GM12878 (cell line): Measurements from ENCODE around the gene UPF1. TPM values are rescaled to one million over a fixed set of nuclear protein-coding genes. Genes with fewer than 3 reads are reported as not detected.

Experiments
- ATAC-seq: fragments of 200-7000 bp; cut with Tn5 transposase; 3 replicates; pipeline ENCODE4 v1.9.1; 2020; ENCODE audit warnings: mild to moderate bottlenecking, moderate library complexity
- BruUV-seq: library from RNA; stranded (reverse); fragments of 400-500 nt; replicated peaks from 2 replicates; lab custom pipeline; 2021; lab: Mats Ljungman, UMichigan
- CTCF ChIA-PET: fragments of 300-600 bp; sonication (Branson Sonifier 250); formaldehyde crosslinking; extraction: SDS; loops from one replicate; lab custom pipeline; 2021; ENCODE audit warnings: inconsistent platforms; lab: Yijun Ruan, JAX
- POLR2A ChIA-PET: fragments of 350-600 bp; formaldehyde crosslinking; extraction: SDS; loops from one replicate; lab custom pipeline; 2021; ENCODE audit warnings: inconsistent platforms; lab: Charles Lee
- RAD21 ChIA-PET: fragments of 300-600 bp; sonication (Branson Sonifier 250); formaldehyde crosslinking; loops from one replicate; lab custom pipeline; 2023; ENCODE audit warnings: antibody characterized with exemption; ENCODE audit not compliant: unreplicated experiment; lab: Charles Lee
- SMC1A ChIA-PET: fragments of 300-600 bp; sonication (Branson Sonifier 250); formaldehyde crosslinking; loops from one replicate; lab custom pipeline; 2023; ENCODE audit not compliant: unreplicated experiment, uncharacterized antibody; lab: Charles Lee
- DNase-seq: peaks from one replicate; pipeline ENCODE4 v3.0.0-alpha.2; 2011; ENCODE audit warnings: low read depth, low spot score
- FAIRE-seq: peaks from 3 replicates; lab custom pipeline; 2011; peaks lifted over from hg19 to GRCh38; lab: Jason Lieb, UNC
- H2AFZ ChIP-seq: 2 replicates; pipeline ENCODE4 v1.6.0; 2011; ENCODE audit warnings: low read depth, low read length, control low read depth; ENCODE audit not compliant: control insufficient read depth
- H3K27ac ChIP-seq: 2 replicates; pipeline ENCODE4 v1.5.1; 2011; ENCODE audit warnings: control low read depth; ENCODE audit not compliant: control insufficient read depth, insufficient read depth
- H3K27me3 ChIP-seq, 2 experiments: replicated peaks in 1 of 2; 2 replicates each; pipeline versions ENCODE4 v1.6.0 to v1.6.1; 2011; ENCODE audit warnings: low read length in 1 of 2; ENCODE audit not compliant: control insufficient read depth in 2 of 2, insufficient read depth in 2 of 2
- H3K36me3 ChIP-seq, 2 experiments: 2 replicates each; pipeline ENCODE4 v1.5.1; 2011; ENCODE audit warnings: low read length in 1 of 2; ENCODE audit not compliant: control insufficient read depth in 2 of 2, insufficient read depth in 2 of 2
- H3K4me1 ChIP-seq: 2 replicates; pipeline ENCODE4 v1.6.1; 2011; ENCODE audit warnings: mild to moderate bottlenecking, low read length, moderate library complexity, mixed read lengths; ENCODE audit not compliant: control insufficient read depth, insufficient read depth
- H3K4me2 ChIP-seq: 2 replicates; pipeline ENCODE4 v1.6.0; 2011; ENCODE audit warnings: control low read depth; ENCODE audit not compliant: control insufficient read depth, insufficient read depth
- H3K4me3 ChIP-seq: fragments of 200-600 bp; sonication (generic); 2 replicates; pipeline ENCODE4 v1.5.1; 2016
- H3K79me2 ChIP-seq: 2 replicates; pipeline ENCODE4 v1.6.0; 2011; ENCODE audit warnings: low read length; ENCODE audit not compliant: control insufficient read depth, insufficient read depth
- H3K9ac ChIP-seq: 2 replicates; pipeline ENCODE4 v1.8.0; 2011; ENCODE audit warnings: low read length, control low read depth, mixed read lengths; ENCODE audit not compliant: control insufficient read depth, insufficient read depth
- H3K9me3 ChIP-seq: replicated peaks from 3 replicates; pipeline ENCODE4 v1.5.1; 2011; ENCODE audit warnings: mild to moderate bottlenecking, low read length; ENCODE audit not compliant: control insufficient read depth, insufficient read depth
- H4K20me1 ChIP-seq: 2 replicates; pipeline ENCODE4 v1.6.0; 2011; ENCODE audit not compliant: control insufficient read depth, insufficient read depth
- BMI1 ChIP-seq: fragments of 450-650 bp; IDR thresholded peaks from 2 replicates; pipeline ENCODE4 v1.6.1; 2016; ENCODE audit warnings: mild to moderate bottlenecking, moderate library complexity, borderline replicate concordance
- KDM1A ChIP-seq: fragments of 200-600 bp; sonication (generic); IDR thresholded peaks from 2 replicates; pipeline ENCODE4 v1.6.1; 2016; ENCODE audit warnings: borderline replicate concordance
- MYB ChIP-seq: fragments of 150-350 bp; IDR thresholded peaks from 2 replicates; pipeline ENCODE4 v1.6.1; 2014; ENCODE audit warnings: mild to moderate bottlenecking, low read depth, low read length, borderline replicate concordance
- NR2F1 ChIP-seq: fragments of 450-650 bp; conservative IDR thresholded peaks from 2 replicates; pipeline ENCODE4 v1.6.1; 2017; ENCODE audit warnings: mild to moderate bottlenecking
- RAD21 ChIP-seq: IDR thresholded peaks from 2 replicates; pipeline ENCODE4 v1.6.1; 2011; ENCODE audit warnings: mild to moderate bottlenecking, low read depth, low read length, moderate library complexity; ENCODE audit not compliant: insufficient read depth
- SPI1 ChIP-seq: IDR thresholded peaks from 2 replicates; pipeline ENCODE4 v1.6.1; 2011; ENCODE audit warnings: low read depth, mild to moderate bottlenecking, low read length, moderate library complexity, borderline replicate concordance; ENCODE audit not compliant: insufficient read depth
- WGBS: methylation state at CpG from one replicate; pipeline ENCODE4 v1.1.6; 2016; ENCODE audit warnings: low lambda C conversion rate; ENCODE audit not compliant: insufficient replicate concordance, insufficient coverage; ENCODE audit errors: missing lambda C conversion rate; 5-methylcytosine and 5-hydroxymethylcytosine counted together
- in situ Hi-C: fragments of 300-500 bp; cut with MboI; formaldehyde crosslinking; loops from 9 replicates; pipeline ENCODE4 v1.14.3; 2018; ENCODE audit warnings: mixed read lengths
- intact Hi-C: fragments of 100-400 bp; cut with micrococcal nuclease; formaldehyde crosslinking; loops from one replicate; pipeline ENCODE4 v1.14.2; 2022; ENCODE audit not compliant: unreplicated experiment
- polyA plus RNA-seq, 11 experiments: library from polyadenylated mRNA; depleted of rRNA in 4 of 11; unstranded in 6 of 11; stranded (reverse) in 5 of 11; fragments of >200 nt; fragmentation: Nextera tagmentation in 4 of 11; fragmentation: Illumina TruSeq in 1 of 11; extraction: Ambion mirVana in 4 of 11; extraction: Trizol in 1 of 11; gene quantifications; 1 replicate in 1 of 11; 2 replicates in 10 of 11; pipeline versions ENCODE4 v1.2.1 to v1.2.3, GENCODE V29; 2011 to 2016; ENCODE audit warnings: inconsistent platforms in 2 of 11, missing spikeins in 2 of 11, low read depth in 1 of 11
- total RNA-seq, 4 experiments: library from RNA; depleted of rRNA in 3 of 4; stranded (reverse); fragments of >200 nt in 3 of 4; fragmentation: Illumina TruSeq in 1 of 4; extraction: Trizol in 1 of 4; gene quantifications; 2 replicates each; pipeline versions ENCODE4 v1.2.1 to v1.2.3, GENCODE V29; 2013 to 2021
- TF ChIP-seq, protein P1 (sequence below): fragments of 450-650 bp; IDR thresholded peaks from 2 replicates; pipeline ENCODE4 v1.6.1; 2016; ENCODE audit warnings: mild to moderate bottlenecking

UPF1 gene
- total and polyA plus RNA-seq, 10 of the 15 experiments (the other 5 are each of a cell fraction or from before 2014, with no cell fraction given): 0.58 to 80.9 (median 18.7) TPM

DNA sequence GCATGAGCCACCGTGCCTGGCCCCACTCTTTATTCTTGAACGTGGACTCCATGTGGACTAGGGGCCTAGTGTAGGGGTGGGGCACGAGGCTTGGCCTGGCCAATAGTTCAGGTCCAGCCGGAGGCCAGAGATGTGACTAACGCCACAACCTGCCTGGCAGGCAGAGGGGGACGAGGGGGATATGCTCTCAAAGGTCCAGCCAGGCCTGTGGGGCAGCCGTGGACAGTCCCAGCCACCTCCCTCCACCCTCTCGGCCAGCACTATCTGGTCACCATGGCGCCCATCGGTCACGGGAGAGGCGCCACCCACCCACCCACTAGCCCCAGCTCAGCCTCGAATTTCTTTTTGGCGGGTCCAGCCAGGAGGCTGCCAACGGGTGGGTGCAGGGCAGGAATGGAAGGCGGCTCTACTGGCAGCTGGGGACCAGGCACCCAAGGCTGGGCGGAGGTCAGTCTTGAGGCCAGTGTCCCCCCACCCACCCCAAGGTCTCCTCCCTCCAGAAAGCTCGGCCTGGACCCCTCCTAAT lies 66.4 kb downstream of the UPF1 start:
- H3K4me2 ChIP-seq: no peak overlapping the region
- no peak for TF ChIP-seq NR2F1
- TF ChIP-seq SPI1: no peak
- TF ChIP-seq, protein P1, sequence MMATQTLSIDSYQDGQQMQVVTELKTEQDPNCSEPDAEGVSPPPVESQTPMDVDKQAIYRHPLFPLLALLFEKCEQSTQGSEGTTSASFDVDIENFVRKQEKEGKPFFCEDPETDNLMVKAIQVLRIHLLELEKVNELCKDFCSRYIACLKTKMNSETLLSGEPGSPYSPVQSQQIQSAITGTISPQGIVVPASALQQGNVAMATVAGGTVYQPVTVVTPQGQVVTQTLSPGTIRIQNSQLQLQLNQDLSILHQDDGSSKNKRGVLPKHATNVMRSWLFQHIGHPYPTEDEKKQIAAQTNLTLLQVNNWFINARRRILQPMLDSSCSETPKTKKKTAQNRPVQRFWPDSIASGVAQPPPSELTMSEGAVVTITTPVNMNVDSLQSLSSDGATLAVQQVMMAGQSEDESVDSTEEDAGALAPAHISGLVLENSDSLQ: no peak
- TF ChIP-seq MYB: no peak
- TF ChIP-seq BMI1: no peak
- no peak for TF ChIP-seq KDM1A
- no peak for TF ChIP-seq RAD21
- TF ChIP-seq, all 136 proteins: peak for 0
- Histone ChIP-seq H3K79me2 (no peaks in the 10 kb centered on the region), H3K27me3 (peaks cover 4% of the 10 kb centered on the region in 2 experiments; a peak in 3 of 4 replicates), H3K4me3 (no peak overlapping the region), H2AFZ (no peak overlapping the region), H3K27ac (no peak overlapping the region), H3K36me3 (peaks cover 2 to 4% of the 10 kb centered on the region in 2 experiments; a peak in 2 of 4 replicates), H3K9me3 (no peaks in the 10 kb centered on the region), H4K20me1 (no peaks in the 10 kb centered on the region), H3K4me1 (no peaks in the 10 kb centered on the region), H3K9ac (no peak overlapping the region)
- DNase-seq (no peak), ATAC-seq (no peak), FAIRE-seq (no peak)
- no TSS peak for BruUV-seq
- SMC1A ChIA-PET: no interaction called here
- POLR2A ChIA-PET: no interaction called here
- RAD21 ChIA-PET: no interaction called here
- WGBS: 78% methylated on average over 18 of the region's 18 CpGs
- CTCF ChIA-PET: interaction anchor here (1.2 kb wide), 1 partner anchor 21 kb away, joined by 3 read pairs; the partner anchor contains the start of genes COPE and DDX49
- intact Hi-C loops: no loop called here
- in situ Hi-C loops: no loop called here
